H1 (cell line): ENCODE results near the gene TTK. TPM values are rescaled to one million over a fixed set of nuclear protein-coding genes. Genes with fewer than 3 reads are reported as not detected.

Source experiments
- CTCF ChIA-PET: fragments of 300-600 bp; sonication (Branson Sonifier 250); formaldehyde crosslinking; loops from one replicate; lab custom pipeline; 2021; ENCODE audit not compliant: partially characterized antibody; lab: Charles Lee
- POLR2A ChIA-PET: fragments of 300-600 bp; sonication (Branson Sonifier 250); formaldehyde crosslinking; loops from one replicate; lab custom pipeline; 2021; ENCODE audit warnings: inconsistent platforms; ENCODE audit not compliant: partially characterized antibody; lab: Charles Lee
- DNase-seq, 2 experiments: peaks; one replicate each; pipeline versions ENCODE4 v3.0.0 to v3.0.0-alpha.2; 2010 to 2022; ENCODE audit warnings: low spot score in 2 of 2, low read depth in 1 of 2, mixed read lengths in 1 of 2
- FAIRE-seq: peaks from 2 replicates; lab custom pipeline; 2011; peaks lifted over from hg19 to GRCh38; lab: Jason Lieb, UNC
- H2AFZ ChIP-seq: 2 replicates; pipeline ENCODE4 v1.8.1; 2012; ENCODE audit warnings: low read length, inconsistent platforms
- H2AK5ac ChIP-seq: 2 replicates; pipeline ENCODE4 v1.6.1; 2013; ENCODE audit warnings: low read depth, low read length
- H2BK120ac ChIP-seq: replicated peaks from 2 replicates; pipeline ENCODE3; 2013; ENCODE audit warnings: low read depth, low read length, inconsistent platforms
- H2BK12ac ChIP-seq: 2 replicates; pipeline ENCODE4 v1.6.1; 2013; ENCODE audit warnings: low read depth, low read length
- H2BK15ac ChIP-seq: 2 replicates; pipeline ENCODE4 v1.6.1; 2013; ENCODE audit warnings: low read length
- H2BK20ac ChIP-seq: 2 replicates; pipeline ENCODE4 v1.6.1; 2013; ENCODE audit warnings: low read length
- H2BK5ac ChIP-seq: 2 replicates; pipeline ENCODE4 v1.6.1; 2013; ENCODE audit warnings: low read depth, low read length
- H3K14ac ChIP-seq: 2 replicates; pipeline ENCODE4 v1.6.1; 2013; ENCODE audit warnings: inconsistent platforms; ENCODE audit not compliant: insufficient read length
- H3K18ac ChIP-seq: 2 replicates; pipeline ENCODE4 v1.6.1; 2013; ENCODE audit warnings: low read length; ENCODE audit errors: extremely low read depth
- H3K23ac ChIP-seq: 2 replicates; pipeline ENCODE4 v1.6.1; 2013; ENCODE audit warnings: inconsistent platforms; ENCODE audit not compliant: insufficient read length
- H3K23me2 ChIP-seq: 2 replicates; pipeline ENCODE4 v1.6.1; 2013; ENCODE audit warnings: low read depth, low read length
- H3K27ac ChIP-seq: 2 replicates; pipeline ENCODE4 v1.6.1; 2011; ENCODE audit warnings: low read depth, low read length, inconsistent platforms
- H3K27me3 ChIP-seq, 4 experiments: replicated peaks in 1 of 4; 1 replicate in 1 of 4; 2 replicates in 3 of 4; pipeline versions ENCODE4 v1.6.1 to v1.8.1; 2011 to 2013; ENCODE audit warnings: low read length in 3 of 4, mild to moderate bottlenecking in 3 of 4, inconsistent platforms in 2 of 4, mixed read lengths in 2 of 4, moderate library complexity in 1 of 4; ENCODE audit not compliant: control insufficient read depth in 3 of 4, insufficient read depth in 3 of 4; ENCODE audit errors: extremely low read depth in 1 of 4
- H3K36me3 ChIP-seq, 4 experiments: 2 replicates each; pipeline versions ENCODE4 v1.6.1 to v1.8.1; 2011 to 2013; ENCODE audit warnings: mild to moderate bottlenecking in 4 of 4, low read length in 3 of 4, moderate library complexity in 2 of 4, control low read depth in 1 of 4, inconsistent platforms in 1 of 4; ENCODE audit not compliant: insufficient read depth in 4 of 4, control insufficient read depth in 2 of 4
- H3K4ac ChIP-seq: replicated peaks from 2 replicates; pipeline ENCODE3; 2013; ENCODE audit warnings: low read length, low read depth, mixed read lengths, inconsistent platforms; ENCODE audit not compliant: insufficient read length
- H3K4me1 ChIP-seq, 4 experiments: replicated peaks in 1 of 4; 1 replicate in 1 of 4; 2 replicates in 3 of 4; pipeline versions ENCODE4 v1.6.1 to v1.8.1; 2011 to 2013; ENCODE audit warnings: low read length in 3 of 4, inconsistent platforms in 2 of 4, mixed read lengths in 1 of 4; ENCODE audit not compliant: insufficient read depth in 4 of 4, control insufficient read depth in 3 of 4
- H3K4me2 ChIP-seq, 2 experiments: 2 replicates each; pipeline versions ENCODE4 v1.6.1 to v1.8.1; 2011 to 2013; ENCODE audit warnings: low read depth in 2 of 2, low read length in 2 of 2, control low read depth in 1 of 2, inconsistent platforms in 1 of 2, mild to moderate bottlenecking in 1 of 2; ENCODE audit not compliant: insufficient read depth in 1 of 2
- H3K4me3 ChIP-seq, 4 experiments: fragments of 200-600, 300-600 bp in 1 of 4; sonication (generic), shearing (Covaris generic), sonication (Bioruptor Twin) in 1 of 4; 2 replicates each; pipeline versions ENCODE4 v1.5.1 to v1.8.1; 2011 to 2016; ENCODE audit warnings: low read length in 4 of 4, low read depth in 3 of 4, control low read depth in 2 of 4, inconsistent platforms in 2 of 4, mild to moderate bottlenecking in 2 of 4, mixed read lengths in 1 of 4, moderate library complexity in 1 of 4; ENCODE audit not compliant: insufficient read depth in 2 of 4; ENCODE audit errors: extremely low read depth in 1 of 4
- H3K56ac ChIP-seq: replicated peaks from 2 replicates; pipeline ENCODE3; 2013; ENCODE audit warnings: low read depth, mild to moderate bottlenecking, mixed read lengths, low read length, inconsistent platforms; ENCODE audit not compliant: insufficient read length
- H3K79me1 ChIP-seq: 2 replicates; pipeline ENCODE4 v1.6.1; 2013; ENCODE audit warnings: low read depth, low read length, control low read depth
- H3K79me2 ChIP-seq, 2 experiments: 2 replicates each; pipeline versions ENCODE4 v1.6.1 to v1.8.1; 2012 to 2013; ENCODE audit warnings: low read length in 2 of 2, mild to moderate bottlenecking in 2 of 2, inconsistent platforms in 1 of 2; ENCODE audit not compliant: insufficient read depth in 2 of 2, control insufficient read depth in 1 of 2
- H3K9ac ChIP-seq, 4 experiments: replicated peaks in 1 of 4; 1 replicate in 1 of 4; 2 replicates in 3 of 4; pipeline versions ENCODE4 v1.6.1 to v1.8.1; 2011 to 2013; ENCODE audit warnings: low read depth in 3 of 4, low read length in 3 of 4, control low read depth in 2 of 4, mild to moderate bottlenecking in 2 of 4, moderate library complexity in 2 of 4, inconsistent platforms in 1 of 4; ENCODE audit errors: extremely low read depth in 1 of 4
- H3K9me3 ChIP-seq, 2 experiments: 2 replicates each; pipeline versions ENCODE4 v1.6.1 to v1.8.1; 2012 to 2013; ENCODE audit warnings: mild to moderate bottlenecking in 2 of 2, moderate library complexity in 2 of 2, control low read depth in 1 of 2, inconsistent platforms in 1 of 2, low read depth in 1 of 2, low read length in 1 of 2, mixed read lengths in 1 of 2; ENCODE audit not compliant: insufficient read depth in 2 of 2
- H4K20me1 ChIP-seq, 2 experiments: replicated peaks in 1 of 2; 2 replicates each; pipeline versions ENCODE3 to v1.8.1; 2011 to 2013; ENCODE audit warnings: inconsistent platforms in 2 of 2, low read length in 2 of 2, mild to moderate bottlenecking in 1 of 2; ENCODE audit not compliant: insufficient read depth in 2 of 2, control insufficient read depth in 1 of 2
- H4K5ac ChIP-seq: 2 replicates; pipeline ENCODE4 v1.6.1; 2013; ENCODE audit warnings: low read length, low read depth, mixed read lengths, inconsistent platforms; ENCODE audit not compliant: insufficient read length
- H4K8ac ChIP-seq: 2 replicates; pipeline ENCODE4 v1.8.0; 2013; ENCODE audit warnings: mild to moderate bottlenecking, moderate library complexity, low read length, inconsistent platforms; ENCODE audit not compliant: insufficient read depth; ENCODE audit errors: extremely low read depth
- H4K91ac ChIP-seq: replicated peaks from 2 replicates; pipeline ENCODE3; 2013; ENCODE audit warnings: low read length, mixed read lengths, inconsistent platforms; ENCODE audit not compliant: insufficient read length
- CEBPB ChIP-seq: IDR thresholded peaks from 2 replicates; pipeline ENCODE4 v1.6.1; 2012; ENCODE audit warnings: low read depth, low read length
- CHD1 ChIP-seq: IDR thresholded peaks from 2 replicates; pipeline ENCODE4 v1.6.1; 2012; ENCODE audit warnings: low read depth, low read length, improper control_type of control experiment
- NANOG ChIP-seq: IDR thresholded peaks from 2 replicates; pipeline ENCODE4 v1.6.1; 2011; ENCODE audit warnings: low read length, low read depth, mild to moderate bottlenecking, inconsistent platforms; ENCODE audit not compliant: insufficient read depth, poor library complexity, severe bottlenecking
- WGBS, 2 experiments: shearing (Covaris generic) in 1 of 2; methylation state at CpG; one replicate each; pipeline versions ENCODE4 v1.1.6 to v1.1.7; 2013 to 2015; ENCODE audit warnings: low lambda C conversion rate in 2 of 2, mixed read lengths in 2 of 2, inconsistent platforms in 1 of 2, low coverage in 1 of 2, missing lambda C conversion rate in 1 of 2; ENCODE audit not compliant: insufficient replicate concordance in 2 of 2, insufficient coverage in 1 of 2, insufficient read length in 1 of 2; ENCODE audit errors: extremely low coverage in 1 of 2, missing lambda C conversion rate in 1 of 2; 5-methylcytosine and 5-hydroxymethylcytosine counted together
- polyA plus RNA-seq, 7 experiments: library from polyadenylated mRNA; depleted of rRNA in 3 of 7; stranded (reverse) in 5 of 7; unstranded in 2 of 7; fragments of >200 nt in 5 of 7; fragments of 200-250 nt in 2 of 7; gene quantifications; 1 replicate in 5 of 7; 2 replicates in 1 of 7; 4 replicates in 1 of 7; pipeline versions ENCODE4 v1.2.1 to v1.2.3, GENCODE V29; 2011 to 2013; ENCODE audit warnings: missing spikeins in 2 of 7, mixed read lengths in 2 of 7
- total RNA-seq: library from RNA; stranded (reverse); fragmentation: NEBNext Ultra II Directional; extraction: Animal tissue kit (Norgen Biotek cat#: 25700); gene quantifications from 2 replicates; pipeline ENCODE4 v1.2.1, GENCODE V29; 2021

The TTK gene
- total and polyA plus RNA-seq, 2 of the 8 experiments (the other 6 are each of a cell fraction or from before 2014, with no cell fraction given), result 11.9 to 63.2 TPM

DNA sequence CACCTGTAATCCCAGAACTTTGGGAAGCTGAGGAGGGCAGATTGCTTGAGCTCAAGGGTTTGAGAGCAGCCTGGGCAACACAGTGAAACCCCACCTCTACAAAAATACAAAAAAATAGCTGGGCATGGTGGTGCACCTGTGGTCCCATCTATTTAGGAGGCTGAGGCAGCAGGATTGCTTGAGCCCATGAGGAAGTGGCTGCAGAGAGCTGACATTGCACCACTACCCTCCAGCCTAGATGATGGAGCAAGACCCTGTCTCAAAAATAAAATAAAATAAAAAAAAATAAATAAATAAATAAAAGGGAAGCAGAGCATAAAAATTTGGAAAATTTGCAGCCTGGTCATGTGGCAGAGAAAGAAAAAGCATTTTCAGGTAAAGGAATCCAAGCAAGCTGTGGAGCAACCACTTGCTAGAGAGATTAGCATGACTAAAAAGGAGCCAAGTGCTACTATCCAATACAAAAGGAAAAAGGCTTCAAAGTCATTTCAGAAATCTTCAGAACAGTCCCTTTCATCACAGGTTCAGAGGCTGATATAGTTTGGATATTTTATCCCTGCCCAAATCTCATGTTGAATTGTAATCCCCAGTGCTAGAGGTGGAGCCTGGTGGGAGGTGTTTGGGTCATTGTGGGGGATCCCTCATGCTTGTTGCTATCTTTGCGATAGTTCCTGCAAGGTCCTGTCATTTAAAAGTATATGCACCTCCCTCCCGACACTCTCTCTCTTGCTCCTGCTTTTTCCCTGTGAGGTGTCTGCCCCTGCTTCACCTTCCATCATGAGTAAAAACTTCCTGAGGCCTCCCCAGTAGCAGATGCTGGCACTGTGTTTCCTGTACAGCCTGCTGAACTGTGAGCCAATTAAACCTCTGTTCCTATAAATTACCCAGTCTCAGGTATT, 11.2 kb upstream of the TTK start:
- H2BK20ac ChIP-seq, result peak overlapping the region; percentile 43; the same call in 1 of the 2 replicates
- peak overlapping the region; percentile 2; the same call in 1 of the 2 replicates for H3K18ac ChIP-seq
- no peaks in the 10 kb centered on the region for H3K79me2 ChIP-seq
- H3K79me1 ChIP-seq, result no peaks in the 10 kb centered on the region
- peak overlapping the region; percentile 83; the same call in 1 of the 2 replicates for H2BK5ac ChIP-seq
- H4K8ac ChIP-seq, result no peak overlapping the region; the same call in 1 of the 2 replicates
- CTCF ChIA-PET, result interaction anchor here (0.7 to 2.4 kb wide), 4 partner anchors 12 to 51 kb away, joined by 3 to 13 read pairs (median 4); no protein-coding TSS in a partner anchor
- WGBS, 2 experiments, result 9% methylated on average over 2 of the region's 2 CpGs; no CpG with 5 or more reads in 1 of the 2 experiments
- 0 out of 4 replicates have a peak, but pooled peaks cover 0 to 3% of the 10 kb centered on the region in 2 experiments for H3K9me3 ChIP-seq
- peak overlapping the region; percentile 10; the same call in 1 of the 2 replicates for H2BK12ac ChIP-seq
- H4K20me1 ChIP-seq, result no peaks in the 10 kb centered on the region
- H2BK120ac ChIP-seq, result peak overlapping the region; percentile 43
- no peak overlapping the region for H3K27ac ChIP-seq
- peak overlapping the region; percentile 89; the same call in 1 of the 2 replicates for H2AFZ ChIP-seq
- H2AK5ac ChIP-seq, result no peak overlapping the region
- H2BK15ac ChIP-seq, result no peak overlapping the region; the same call in 1 of the 2 replicates
- peak overlapping the region in 1 of 4 experiments; percentile 40; a peak in 1 of 8 replicates for H3K4me3 ChIP-seq
- H3K36me3 ChIP-seq, result no peaks in the 10 kb centered on the region
- H3K56ac ChIP-seq, result no peak overlapping the region
- no peaks in the 10 kb centered on the region for H3K23me2 ChIP-seq
- H4K5ac ChIP-seq, result peak overlapping the region; percentile 36
- peaks cover 5 to 13% (median 10%) of the 10 kb centered on the region in 4 experiments; a peak in 6 of 7 replicates for H3K4me1 ChIP-seq
- H3K23ac ChIP-seq, result no peak overlapping the region
- FAIRE-seq, result peak; percentile 39
- H3K4me2 ChIP-seq, result peak overlapping the region; percentile 34 to 48; a peak in 2 of 4 replicates
- H3K27me3 ChIP-seq, result no peaks in the 10 kb centered on the region
- DNase-seq, result peak in 1 of 2 experiments; percentile 54
- no peak overlapping the region for H3K4ac ChIP-seq
- no peak overlapping the region for H3K9ac ChIP-seq
- POLR2A ChIA-PET, result interaction anchor here (0.6 to 3.2 kb wide), 7 partner anchors 10 to 113 kb away, joined by 3 to 16 read pairs (median 3); partner anchors contain the start of genes BCKDHB, ELOVL4 and TTK
- no peak overlapping the region for H3K14ac ChIP-seq
- H4K91ac ChIP-seq, result no peak overlapping the region
- TF ChIP-seq CEBPB (0 out of 2 replicates have a peak, but pooled peaks have one; percentile 30), NANOG (peak; percentile 39), CHD1 (no peak)
